C1 segment of cervical spinal cord (tissue), 14 donors: Measurements from ENCODE around the gene ZNF783.
"Not testable (repeated sequence)": the region's sequence is repeated elsewhere in the genome, so short reads cannot be mapped to it uniquely, and the experiment has no call there.

ENCODE experiments used
- DNase-seq, 14 donors: peaks; one replicate each; lab custom pipeline; 2025; lab: John Stamatoyannopoulos, UW

ZNF783 gene

DNA sequence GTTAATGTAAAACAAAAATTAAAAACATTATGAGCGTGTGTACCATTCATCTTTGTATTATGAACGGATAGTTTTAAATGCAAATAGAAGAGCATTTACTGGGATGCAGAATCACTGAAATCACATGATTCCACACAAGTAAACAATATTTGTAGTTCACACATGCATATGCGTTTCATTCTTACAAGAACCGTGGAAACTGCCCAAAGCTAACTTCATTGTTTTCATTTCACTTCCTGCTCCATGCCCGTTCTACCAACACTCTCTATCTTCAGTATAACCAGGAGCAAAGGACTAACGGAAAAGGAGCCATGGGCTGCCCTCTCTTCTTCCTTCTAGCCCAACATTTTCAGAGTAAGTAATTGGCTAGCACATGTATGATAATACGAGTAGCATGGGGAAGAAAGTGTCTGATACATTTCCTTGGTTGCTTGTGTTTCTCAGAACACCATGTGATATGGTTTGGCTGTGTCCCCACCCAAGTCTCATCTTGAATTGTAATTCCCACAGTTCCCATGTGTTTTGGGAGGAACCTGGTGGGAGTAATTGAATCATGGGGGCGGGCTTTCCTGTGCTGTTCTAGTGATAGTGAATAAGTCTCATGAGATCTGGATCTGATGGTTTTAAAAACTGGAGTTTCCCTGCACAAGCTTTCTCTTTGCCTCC is 38.8 kb downstream of the ZNF783 start:
- DNase-seq: no peak

DNA sequence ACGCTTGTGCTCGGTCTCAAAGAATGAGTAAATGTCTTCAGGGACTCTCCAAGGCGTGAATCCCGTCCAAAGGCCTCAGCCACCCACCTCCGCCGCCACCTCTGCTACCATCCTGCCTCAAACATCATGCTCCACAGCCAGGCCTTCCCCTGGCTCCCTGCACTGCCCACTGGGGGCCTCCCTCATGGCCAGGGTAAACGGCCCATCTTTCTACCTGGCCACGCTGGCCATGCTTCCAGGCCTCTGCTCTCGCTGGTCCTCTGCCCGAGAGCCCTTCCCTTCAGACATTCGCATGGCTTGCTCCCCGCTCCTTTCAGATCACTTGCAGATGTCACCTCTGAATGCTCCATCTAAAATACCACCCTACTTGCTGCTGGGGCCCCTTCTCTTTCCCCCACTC is 40.2 kb downstream of the ZNF783 start:
- no peak for DNase-seq

DNA sequence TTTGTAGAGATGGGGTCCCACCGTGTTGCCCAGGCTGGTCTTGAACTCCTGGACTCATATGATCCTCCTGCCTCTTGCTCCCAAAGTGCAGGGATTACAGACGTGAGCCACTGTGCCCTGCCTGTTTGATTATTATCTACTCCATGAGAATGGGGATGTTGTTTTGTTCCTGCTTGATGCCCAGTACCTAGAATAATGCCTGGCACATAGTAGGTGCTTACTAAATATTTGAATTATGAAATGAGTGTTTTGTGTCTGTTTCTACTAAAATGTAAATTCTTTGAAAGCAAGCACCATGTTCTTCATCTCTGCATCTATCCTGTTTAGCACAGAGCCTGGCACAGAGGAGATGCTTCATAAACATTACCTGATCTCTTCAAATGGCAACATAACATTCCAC is 40.9 kb downstream of the ZNF783 start:
- no peak for DNase-seq

DNA sequence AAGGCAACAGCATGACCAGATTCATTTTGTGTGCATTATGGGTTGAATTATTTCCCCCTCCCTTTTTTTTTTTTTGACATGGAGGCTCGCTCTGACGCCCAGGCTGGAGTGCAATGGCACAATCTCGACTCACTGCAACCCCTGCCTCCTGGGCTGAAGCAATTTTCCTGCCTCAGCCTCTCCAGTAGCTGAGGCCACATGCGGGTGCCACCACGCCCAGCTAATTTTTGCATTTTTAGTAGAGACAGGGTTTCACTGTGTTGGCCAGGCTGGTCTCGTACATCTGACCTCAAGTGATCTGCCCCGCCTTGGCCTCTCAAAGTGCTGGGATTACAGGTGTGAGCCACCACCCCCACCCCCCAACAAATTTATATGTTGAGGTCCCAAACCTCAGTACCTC is 42.0 kb downstream of the ZNF783 start:
- DNase-seq: no peak

DNA sequence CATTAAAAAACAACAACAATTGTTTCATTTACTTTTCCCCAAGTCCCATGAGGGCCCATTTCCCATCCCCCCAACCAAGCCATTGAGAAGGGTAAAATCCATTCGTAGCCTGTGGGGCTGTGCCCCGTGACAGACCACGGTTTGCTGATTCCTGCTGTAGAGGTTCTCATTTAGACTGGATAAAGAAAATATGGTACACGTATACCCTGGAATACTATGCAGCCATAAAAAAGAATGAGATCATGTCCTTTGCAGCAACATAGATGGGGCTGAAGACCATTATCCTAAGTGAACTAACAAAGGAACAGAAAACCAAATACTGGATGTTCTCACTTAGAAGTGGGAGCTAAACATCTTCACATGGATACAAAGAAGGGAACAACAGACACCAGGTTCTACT is 44.9 kb downstream of the ZNF783 start:
- no peak for DNase-seq

DNA sequence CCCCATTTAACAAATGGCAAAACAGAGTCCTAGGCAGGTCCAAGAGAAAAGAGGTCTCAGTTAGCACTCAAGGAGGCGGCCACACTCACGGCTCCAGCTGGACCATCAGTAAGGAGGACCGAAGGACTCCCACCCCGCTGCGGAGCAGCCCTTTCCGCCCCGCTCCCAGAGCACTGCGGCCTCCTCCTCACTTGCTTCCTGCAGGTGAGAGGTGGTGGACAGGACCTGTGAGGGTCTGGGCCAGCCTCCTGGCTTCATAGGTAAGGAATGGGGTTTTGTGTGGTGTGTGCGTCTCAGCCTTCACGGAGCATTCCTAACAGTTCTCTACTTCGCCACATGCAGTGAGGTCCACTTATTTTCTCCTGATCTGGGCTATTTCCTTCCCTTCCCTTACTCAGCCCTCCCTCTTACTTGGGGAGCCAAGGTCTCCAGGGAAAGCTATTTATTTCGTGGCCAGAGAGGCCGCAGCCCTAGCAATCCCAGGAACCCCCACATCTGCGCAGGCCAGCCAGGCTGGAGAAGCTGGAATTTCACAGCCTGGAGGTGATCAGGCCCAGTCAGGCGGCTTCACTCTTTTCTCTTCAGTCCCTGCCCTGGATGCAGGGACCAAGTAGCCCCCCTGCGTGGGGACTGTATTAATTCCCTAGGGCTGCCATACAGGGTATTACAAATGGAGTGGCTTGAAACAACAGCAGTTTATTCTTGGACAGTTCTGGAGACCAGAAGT is 45.9 kb downstream of the ZNF783 start:
- no peak for DNase-seq

DNA sequence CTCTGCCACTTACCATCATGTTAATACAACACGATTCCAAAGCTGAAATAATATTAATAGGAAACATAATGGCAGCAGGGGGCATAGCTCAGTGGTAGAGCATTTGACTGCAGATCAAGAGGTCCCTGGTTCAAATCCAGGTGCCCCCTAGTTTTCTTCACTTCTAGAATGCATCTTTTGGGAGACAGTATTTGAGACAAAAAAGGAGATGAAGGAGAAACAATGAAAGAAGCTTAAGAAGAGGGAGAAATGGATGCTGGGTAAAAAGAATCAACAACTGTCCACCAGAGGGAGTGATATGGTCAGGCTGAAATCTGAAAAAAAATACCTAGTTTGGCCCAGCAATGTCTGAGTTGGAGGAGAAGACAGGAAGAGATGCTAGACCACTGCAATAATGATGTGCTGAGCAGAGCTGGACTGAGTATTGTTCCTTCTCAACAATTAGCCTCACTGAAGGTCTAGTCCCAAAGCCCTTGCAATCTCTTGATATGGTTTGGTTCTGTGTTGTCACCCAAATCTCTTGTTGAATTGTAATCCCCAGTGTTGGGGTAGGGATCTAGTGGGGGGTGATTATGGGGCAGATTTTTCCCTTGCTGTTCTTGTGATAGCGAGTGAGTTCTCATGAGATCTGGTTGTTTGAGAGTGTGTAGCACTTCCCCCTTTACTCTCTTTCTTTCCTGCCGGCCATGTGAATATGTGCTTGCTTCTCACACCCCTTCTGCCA is 48.3 kb downstream of the ZNF783 start:
- DNase-seq: no peak

DNA sequence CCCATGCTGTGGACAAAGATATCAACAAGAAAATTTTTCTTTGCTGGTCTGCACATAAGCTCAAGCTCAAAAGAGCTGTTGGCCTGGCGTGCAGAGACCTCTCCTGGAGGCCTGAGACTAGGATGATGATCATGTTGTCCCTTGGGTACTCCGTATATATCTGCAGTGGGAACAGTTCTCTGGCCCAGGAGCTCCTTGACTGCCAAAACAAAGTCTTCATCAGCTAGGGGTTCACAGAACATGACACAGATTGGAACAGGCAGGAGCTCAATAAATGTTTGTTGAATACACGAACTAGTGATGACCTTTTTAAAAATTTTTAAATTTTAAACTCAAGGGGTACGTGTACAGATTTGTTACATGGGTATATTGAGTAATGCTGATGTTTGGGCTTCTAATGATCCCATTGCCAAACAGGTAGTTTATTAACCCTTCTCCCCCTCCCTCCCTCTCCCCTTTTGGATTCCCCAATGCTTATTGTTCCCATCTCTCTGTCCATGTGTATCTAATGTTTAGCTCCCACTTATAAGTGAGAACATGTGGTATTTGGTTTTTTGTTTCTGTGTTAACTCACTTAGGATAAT is 49.1 kb downstream of the ZNF783 start:
- no peak for DNase-seq

DNA sequence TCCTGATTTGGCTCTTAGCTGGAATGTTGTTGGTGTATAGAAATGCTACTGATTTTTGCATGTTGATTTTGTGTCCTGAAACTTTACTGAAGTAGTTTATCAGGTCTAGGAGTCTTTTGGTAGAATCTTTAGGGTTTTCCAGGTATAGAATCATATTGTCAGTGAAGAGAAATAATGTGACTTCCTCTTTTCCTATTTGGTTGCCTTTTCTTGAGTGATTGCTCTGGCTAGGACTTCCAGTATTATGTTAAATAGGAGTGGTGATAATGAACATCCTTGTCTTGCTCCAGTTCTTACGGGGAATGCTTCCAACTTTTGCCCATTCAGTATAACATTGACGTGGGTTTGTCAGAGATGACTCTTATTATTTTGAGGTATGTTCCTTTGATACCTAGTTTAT is 52.0 kb downstream of the ZNF783 start:
- DNase-seq: no peak

DNA sequence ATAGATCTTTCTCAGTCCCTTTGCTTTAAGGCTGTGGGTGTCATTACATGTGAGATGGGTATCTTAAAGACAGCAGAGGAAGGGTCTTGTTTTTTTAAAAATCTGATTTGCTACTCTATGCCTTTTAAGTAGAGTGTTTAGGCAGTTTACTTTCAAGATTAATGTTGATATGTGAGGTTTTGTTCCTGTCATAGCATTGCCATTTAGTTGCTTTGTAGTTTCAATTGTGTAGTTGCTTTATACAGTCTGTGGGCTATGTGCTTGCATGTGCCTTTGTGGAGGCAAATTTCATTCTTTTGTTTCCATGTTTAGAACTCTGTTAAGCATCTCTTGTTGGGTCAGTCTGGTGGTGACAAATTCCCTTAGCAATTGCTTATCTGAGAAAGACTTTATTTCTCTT is 54.6 kb downstream of the ZNF783 start:
- DNase-seq: no peak

DNA sequence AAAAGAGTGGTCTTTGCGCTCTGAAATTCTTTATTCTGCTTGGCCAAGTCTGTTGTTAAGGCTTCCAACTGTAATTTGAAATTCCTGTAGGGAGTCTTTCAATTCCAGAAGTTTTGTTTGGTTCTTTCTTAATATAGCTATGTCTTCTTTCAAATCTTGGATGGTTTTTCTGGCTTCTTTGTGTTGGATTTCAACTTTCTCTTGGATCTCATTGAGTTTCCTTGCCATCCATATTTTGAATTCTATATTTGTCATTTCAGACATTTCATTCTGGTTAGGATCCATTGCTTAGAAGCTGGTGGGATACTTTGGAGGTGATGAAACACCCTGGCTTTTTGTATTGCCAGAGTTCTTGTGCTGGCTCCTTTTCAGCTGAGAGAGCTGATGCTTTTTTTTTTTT is 55.5 kb downstream of the ZNF783 start:
- DNase-seq: no peak

DNA sequence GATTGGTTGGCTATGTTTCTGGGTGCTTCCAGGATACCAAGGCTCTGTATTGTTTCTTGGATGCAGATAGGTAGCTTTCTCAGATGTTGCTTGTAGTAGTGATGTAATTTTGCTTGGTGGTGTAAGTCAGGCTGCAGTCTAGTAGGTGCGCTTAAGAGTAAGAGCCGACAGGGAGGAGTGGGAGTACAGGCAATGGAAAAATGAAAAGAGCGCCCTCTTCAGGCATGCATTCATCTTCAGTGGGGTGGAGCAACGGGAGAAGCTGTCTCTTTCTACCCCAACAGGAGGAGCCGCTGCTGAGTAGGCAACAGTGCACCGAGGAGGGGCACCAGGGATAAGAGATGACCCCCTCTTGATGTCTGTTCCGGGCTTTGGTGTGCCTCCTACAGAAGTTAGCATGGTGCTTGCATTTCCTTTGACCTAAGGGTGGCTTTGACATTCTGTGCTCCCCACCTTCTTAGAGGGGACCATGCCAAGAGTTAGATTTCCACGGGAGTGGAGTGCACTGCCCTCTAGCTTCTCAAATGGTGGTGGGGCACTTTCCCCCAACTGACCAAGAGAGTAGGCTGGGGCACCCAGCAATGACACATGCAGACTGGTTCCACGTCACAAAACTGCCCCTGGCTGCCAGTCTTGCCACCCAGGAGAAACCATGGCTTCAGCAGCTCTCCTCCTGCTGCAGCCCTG is 56.1 kb downstream of the ZNF783 start:
- no peak for DNase-seq

DNA sequence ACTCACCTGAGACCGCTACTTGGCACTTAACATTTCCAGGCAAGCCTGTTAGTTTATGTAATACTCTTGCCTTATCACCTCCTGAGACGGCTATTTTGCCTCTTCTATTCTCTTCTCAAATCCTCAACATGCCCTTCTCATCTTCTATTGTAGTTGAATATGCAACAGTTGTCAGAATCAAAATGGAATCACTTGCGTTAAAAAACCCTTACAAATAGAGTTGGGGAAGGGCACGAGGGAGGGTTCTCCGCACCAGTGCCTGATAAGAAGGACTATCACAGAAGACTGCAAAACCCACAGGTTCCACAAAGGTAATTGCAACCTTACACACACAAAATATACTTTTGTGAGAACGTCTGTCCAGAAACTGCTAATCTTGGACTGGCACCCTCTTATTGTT is 57.4 kb downstream of the ZNF783 start:
- no peak for DNase-seq

DNA sequence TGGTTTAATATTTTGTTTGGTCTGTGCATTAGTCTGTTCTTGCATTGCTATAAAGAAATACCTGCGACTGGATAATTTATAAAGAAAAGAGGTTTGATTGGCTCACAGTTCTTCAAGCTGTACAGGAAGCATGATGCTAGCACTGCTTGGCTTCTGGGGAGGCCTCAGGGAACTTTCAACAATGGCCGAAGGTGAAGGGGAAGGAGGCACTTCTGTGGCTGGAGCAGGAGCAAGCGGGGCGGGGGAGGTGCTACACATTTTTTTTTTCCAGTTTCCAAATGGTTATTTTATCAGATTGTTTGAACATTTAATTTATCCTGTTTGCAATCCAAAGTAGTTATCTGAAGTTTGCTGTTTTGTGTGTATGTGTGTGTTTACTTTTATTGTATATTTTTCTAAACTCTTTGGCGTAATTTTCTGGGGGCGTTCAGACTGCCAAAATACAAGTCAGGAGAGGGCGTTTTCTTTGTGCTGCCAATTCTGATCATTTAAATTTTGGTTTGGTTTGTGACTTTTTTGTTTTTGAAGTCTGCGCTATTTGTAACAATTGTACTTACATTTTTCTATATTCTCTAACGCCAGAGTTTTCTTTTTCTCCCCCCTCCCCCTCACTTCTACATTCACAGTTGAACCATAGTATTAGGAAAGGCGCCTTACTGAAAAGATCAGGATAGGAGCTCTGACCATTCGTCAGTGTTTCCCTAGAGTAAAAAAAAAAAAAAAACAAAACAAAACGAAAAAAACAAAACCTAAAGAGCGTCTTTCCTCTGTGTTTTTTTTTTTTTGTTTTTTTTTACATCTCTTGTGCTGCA is 58.5 kb downstream of the ZNF783 start:
- no peak for DNase-seq

DNA sequence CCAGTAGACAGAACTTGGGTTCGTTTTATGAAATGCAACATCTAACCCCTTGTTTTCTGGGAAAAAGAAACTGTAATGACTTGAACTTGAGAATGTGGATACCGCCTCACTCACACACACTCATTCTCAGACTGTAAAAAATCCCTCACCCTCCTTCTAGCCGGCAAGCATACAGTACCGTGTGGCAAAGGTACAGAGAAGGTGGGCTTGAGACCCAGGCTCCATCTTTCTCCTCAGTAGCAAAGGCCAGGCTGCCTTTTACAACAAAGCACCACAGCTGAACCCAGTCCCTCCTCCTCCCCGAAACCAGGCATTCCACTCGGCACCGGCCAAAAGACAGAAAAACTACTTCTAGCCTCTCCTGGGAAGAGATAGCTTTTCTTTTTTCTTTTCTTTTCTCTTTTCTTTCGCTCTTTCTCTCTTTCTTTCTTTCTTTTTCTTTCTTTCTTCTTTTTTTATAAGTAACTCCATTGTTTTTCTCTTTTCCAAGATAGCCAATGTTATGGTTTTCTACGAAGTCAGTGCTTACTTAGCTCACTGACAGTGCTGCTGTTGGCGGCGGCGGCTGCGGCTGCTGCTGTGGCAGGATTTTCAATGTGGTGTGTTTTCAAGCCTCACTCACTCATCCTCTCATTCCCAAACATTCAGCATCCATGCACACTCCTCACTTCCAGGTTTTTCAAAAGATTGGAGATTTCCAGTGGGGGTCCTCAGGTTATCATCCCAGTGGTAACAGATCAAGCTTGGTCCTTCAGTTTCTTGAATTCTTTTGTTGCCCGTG is 59.3 kb downstream of the ZNF783 start:
- DNase-seq: not testable (repeated sequence)

DNA sequence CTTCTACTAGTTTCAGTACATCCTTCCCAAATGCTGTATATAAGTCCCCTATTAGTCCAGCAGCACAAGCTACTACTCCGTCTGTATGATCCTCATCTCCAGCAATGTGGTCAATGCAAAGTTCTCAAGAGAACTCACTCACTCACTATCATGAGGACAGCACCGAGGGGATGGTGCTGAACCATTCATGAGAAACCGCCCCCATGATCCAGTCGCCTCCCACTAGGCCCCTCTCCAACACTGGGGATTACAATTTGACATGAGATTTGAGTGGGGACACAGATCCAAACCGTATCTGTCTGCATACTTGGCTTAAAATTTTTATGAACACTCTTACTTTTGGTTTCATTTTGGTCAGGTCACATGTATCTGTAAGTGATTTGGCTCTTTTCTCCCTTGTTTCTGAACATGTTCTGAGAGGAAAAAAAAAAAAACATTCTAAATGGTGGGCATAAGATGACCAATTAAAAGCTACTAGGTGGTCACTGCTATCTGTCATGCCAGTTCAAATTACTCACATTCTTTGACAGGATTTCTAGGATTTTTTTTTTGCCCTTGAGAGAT is 60.1 kb downstream of the ZNF783 start:
- DNase-seq: no peak

DNA sequence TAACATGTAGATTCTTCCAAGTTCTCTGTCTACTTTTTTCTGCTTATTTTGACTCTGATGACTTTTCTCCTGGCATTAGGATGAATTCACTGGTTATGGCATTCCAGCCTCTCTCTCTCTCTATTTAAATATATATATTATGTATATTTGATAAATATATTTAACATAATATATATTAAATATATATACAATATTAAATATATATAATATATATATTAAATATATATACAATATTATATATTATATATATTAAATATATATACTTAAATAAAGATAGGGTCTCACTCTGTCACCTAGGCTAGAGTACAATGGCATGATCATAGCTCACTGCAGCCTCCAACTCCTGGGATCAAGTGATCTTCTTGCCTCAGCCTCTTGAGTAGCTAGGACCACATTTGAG is 60.7 kb downstream of the ZNF783 start:
- no peak for DNase-seq

DNA sequence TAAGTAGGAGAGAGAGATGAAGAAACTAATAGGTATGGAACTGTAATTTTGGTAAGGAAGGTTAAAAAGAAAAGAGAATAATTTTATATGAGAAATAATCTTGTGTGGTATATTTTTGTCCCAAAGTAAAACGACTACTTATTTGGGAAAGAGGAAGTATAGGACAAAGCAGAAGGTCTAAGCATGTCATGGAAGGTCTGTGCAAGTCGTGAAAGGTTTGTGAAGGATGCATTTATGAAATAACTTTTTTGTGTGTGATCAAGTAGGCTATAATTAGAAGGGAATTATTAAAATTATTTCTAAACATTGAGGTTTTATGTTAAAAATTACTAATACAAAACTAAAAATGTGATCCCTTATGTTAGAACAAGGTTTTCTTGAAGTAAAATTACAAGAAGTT is 63.3 kb downstream of the ZNF783 start:
- DNase-seq: no peak

DNA sequence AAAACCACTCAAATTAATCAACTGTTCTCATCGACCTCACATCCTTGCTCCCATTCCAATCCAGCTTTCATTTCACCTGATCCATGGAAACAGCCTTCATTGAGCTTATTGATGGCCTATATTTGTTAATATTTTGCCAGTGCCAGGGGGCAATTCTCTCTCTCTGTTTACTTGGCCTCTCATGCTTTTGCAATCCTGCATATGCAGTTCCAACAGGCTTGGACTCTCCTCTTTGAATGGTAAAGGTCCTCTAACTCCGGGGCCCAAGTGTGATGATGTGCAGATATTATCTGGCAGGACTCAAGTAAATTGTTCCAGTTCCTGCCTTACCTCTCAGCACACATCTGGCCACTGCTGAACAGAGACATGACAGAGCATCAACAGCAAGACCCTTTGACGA is 67.3 kb downstream of the ZNF783 start:
- no peak for DNase-seq

DNA sequence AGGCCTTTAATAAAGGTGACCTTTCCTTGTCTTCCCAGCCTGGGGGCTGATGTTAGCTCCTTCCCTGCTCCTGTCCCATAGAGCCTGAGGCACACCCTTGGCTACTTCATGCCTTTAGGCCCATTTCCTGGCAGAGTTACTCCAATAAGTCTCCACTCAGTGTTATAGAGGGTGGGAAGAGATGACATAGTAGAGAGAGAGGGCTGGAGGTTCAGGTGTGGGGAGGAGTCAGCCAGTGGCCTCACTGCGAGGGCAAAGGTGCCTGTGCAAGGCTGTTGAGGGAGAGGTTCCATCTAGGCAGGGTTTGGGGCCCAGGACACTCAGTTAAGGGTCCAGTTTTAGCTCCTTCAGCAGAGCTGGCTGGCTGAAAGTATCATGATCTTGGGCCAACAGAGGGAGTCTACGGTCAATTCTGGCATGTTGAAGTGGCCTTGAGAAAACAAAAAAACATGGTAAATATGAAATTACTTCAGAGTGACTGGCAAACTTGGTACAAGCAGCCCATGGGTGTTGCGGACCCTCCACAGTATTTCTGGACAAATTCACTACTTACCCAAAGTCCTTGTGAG is 67.9 kb downstream of the ZNF783 start:
- DNase-seq: no peak
